ENCODE results near the gene TTYH3.
"Not testable (repeated sequence)": the region's sequence is repeated elsewhere in the genome, so short reads cannot be mapped to it uniquely, and the experiment has no call there.

The TTYH3 gene

DNA sequence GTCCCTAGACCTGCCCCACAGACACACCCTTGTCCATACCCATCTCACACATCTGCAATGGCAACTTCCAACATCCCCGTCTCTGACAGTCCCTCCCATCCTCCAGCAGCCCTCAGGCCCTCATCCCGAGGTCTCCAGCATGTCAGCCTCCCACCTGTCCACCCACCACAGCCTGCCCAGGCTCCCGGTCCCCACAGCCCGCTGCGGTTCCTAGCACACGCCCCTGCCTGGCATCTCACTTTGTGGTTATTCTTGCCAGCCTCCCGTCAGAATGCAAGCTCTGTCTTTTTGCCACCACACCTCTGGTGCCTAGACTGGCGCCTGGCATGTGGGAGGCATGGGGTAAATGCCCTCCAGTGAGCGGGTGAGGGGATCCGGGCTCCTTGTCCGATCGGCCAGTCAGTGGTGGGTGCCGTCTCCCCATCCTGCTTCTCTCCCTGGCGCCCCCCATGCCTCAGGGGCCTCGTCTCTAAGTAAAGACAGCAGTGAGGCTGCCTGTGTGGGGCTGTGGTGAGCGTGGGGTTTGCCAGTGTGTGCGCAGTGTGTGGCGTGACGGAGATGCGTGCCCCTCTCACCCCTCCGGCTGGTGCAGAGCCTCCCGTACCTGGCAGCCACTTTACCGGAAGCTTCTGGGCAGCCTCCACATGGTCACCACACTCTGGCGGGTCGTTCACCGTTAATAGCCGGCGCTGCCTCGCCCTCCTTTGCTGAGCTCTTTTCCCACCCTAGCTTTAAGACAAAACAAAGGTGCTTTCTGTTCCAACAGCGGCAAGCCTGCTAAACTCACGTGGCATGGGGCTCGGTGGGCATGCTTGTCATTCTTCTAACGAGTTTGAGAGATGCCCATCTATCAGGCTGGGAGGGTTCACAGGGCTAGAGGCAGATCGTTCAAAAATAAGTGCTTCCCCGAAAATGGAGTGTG, 28.5 kb upstream of the TTYH3 start:
- no peak for DNase-seq

GRCh38 chr7:2604608-2605174, 27.1 kb upstream of the TTYH3 start:
- DNase-seq: no peak

DNA sequence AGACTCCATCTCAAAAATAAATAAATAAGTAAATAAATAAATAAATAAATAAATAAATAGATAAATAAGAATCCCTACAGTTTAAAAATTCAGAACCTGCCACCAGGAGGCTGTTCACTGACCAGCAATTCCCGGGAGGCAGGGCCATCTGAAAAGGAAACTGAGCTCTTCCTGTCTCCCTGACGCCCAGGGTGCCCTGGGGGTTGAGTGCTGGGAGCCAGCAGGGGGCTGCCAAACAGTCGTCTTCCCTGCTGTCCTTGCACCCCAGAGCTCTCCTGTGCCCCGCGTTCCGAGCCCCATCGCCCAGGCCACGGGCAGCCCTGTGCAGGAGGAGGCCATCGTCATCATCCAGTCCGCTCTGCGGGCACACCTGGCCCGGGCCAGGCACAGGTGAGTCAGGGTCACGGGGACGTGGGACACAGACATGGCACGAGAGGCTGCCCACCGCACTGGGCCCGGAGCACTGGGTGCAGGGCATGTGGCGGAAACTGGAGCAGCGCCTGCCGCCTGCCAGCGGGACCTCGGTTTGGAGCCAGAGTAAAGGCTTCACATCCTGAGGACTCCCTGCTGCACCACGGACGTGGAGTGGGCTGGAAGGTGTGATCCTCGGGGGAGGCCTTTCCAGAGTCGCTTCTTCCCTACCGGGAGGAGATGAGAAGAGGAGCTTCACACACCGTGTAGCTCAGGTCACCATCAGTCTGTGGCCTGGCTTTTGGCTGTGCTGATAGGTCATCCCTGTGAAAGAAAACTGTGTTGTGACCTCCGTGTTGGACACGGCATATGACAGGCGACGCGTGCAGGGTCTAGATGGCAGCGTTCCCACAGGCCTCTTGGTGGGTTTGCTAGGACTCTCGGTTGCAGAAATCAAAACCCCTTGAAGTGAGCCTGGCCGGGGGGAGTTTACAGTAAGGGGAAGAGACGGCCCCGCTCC, 25.9 kb upstream of the TTYH3 start:
- DNase-seq: no peak

DNA sequence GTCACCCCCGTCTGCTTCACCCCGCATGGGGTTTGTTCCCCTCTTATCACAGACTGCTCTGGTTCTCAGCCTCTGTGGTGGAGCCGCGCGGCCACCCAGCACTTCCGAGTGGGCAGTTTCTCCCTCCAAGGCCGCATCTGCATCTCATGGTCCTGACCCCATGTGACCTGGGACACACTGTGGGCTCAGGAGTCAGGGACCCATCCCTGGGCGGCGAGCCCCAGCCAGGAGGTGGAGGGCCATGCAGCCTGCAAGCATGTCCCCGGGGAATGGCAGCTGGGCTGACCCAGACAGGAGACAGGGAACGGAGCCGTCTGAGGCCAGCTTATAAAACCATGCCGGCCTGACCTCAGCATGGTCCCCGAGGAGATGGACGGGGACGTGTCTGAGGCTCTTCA, 25.2 kb upstream of the TTYH3 start:
- no peak for DNase-seq

DNA sequence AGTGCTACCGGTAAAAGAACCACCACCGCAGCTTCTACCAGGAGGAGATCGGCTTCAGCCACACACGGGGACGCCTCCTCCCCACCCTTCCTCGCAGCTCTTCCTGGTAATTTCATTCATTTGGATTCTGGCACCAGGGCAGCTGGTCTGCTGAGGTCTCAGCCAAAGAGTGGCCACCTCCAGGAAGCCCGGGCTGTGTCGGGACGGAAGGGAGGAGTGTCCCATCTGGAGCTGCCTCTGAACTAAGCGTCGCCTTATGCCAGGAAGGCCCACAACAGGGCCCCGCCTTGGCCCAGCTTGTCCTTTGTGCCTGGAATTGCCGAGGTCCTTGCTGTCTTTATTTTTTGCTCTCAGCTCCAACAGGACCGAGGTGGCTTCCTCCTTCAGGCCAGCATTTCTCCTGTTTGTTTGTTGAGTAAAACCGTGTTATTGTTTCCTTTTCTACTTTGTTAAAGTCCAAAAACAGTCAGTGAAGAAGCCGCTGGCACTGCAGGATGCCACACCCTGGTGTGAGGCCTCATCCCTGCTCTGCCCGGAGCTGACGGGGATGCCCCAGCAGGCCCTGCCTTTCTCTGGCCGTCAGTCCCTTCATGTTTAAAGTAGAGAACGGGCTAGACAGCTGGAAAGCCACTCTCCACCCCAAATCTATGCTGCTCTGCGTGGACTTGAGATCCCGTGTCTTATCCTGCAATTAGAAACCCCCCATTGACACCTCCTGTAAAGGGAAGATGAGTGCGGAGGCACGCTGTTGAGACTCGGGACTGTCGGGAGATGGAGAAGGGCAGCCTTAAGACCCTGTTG, 24.5 kb upstream of the TTYH3 start:
- DNase-seq: no peak

GRCh38 chr7:2607923-2608904, 23.6 kb upstream of the TTYH3 start:
- no peak for DNase-seq

DNA sequence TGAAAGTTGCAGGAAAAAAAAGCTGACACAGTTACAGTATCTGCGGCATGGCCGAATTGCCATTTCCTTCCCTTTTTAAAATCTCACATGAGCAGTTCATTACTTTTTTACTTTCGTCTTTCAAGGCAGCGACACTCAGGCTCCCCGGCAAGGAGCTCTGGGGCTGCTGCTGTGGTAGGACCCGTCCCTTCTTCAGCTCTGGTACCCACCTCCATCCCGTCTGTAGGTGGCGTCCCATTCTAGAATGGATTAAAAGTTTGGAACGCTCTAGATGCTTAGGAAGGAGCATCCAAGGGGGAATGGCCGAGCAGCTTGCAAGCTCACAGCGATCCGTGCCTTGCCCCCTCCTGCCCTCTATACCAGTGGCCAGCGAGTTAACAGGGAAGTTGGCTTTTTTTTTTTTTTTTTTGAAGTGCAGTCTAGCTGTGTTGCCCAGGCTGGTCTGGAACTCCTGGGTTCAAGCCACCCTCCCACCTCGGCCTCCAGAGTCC, 22.8 kb upstream of the TTYH3 start:
- DNase-seq: no peak

- not testable (repeated sequence) for DNase-seq
Observed at GRCh38 chr7:2609646-2610045, 22.1 kb upstream of the TTYH3 start.

DNA sequence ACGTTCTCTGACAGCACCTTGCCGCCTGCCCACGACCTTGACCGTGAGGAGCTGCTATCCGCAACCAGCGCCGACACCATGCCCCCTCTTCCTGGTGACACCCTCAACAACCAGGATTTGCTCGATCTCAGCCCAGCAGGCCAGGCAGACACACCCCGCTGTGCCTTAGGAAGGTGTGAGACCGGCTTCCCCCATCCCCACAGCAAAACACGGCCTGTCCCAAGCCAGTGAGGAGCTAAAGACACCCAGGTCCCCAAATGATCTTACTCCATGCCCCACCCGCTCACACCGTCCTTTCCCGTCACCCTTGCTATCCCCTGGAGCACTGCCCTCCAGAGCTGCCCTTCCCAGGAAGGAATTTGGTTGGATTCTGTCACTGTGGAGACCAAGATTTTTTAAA, 21.3 kb upstream of the TTYH3 start:
- no peak for DNase-seq

DNA sequence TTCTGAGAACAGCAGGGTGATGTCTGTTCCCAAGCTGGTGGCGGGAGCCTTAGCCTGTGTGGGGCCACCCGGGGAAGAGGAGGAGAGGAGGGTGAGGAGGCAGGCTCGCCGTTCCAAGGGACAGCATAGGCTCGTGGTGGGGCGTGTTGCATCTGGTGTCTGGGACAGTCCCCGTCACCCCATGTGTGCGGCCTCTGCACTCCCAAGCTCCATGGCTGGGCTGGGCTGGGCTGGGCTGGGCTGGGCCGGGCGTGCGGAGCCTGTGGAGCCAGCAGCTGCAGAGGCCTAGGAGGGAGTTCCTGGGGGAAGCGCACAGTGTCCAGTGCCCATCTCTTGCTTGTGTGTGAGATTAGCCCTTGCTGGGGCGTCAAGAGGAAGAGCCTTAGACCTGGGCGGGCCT, 20.9 kb upstream of the TTYH3 start:
- no peak for DNase-seq

GRCh38 chr7:2611401-2611800, 20.4 kb upstream of the TTYH3 start:
- no peak for DNase-seq

GRCh38 chr7:2611922-2612321, 19.9 kb upstream of the TTYH3 start:
- DNase-seq: no peak

DNA sequence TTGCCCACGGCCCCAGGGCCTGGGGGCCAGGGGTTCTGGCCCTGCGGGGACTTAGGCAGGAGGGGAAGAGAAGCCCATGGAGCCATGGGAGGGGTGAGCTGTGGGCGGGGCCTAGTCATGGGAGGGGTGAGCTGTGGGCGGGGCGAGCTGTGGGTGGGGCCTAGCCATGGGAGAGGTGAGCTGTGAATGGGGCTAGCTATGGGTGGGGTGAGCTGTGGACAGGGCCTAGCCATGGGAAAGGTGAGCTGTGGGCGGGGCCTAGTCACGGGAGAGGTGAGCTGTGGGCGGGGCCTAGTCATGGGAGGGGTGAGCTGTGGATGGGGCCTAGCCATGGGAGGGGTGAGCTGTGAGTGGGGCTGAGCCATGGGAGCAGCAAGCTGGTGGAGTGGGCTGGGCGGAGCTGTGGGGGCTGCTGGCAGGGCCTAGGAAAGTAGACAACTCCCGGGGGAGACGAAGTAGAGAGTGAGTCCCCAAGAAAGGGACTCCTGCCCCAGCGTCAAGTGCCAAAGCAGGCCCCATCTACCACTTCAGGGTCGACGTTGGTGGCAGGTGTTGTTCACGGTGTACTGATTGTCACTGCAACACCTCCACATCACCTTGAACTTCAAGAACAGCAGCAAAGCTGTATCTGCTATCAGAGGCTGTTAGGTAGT, 19.2 kb upstream of the TTYH3 start:
- no peak for DNase-seq

DNA sequence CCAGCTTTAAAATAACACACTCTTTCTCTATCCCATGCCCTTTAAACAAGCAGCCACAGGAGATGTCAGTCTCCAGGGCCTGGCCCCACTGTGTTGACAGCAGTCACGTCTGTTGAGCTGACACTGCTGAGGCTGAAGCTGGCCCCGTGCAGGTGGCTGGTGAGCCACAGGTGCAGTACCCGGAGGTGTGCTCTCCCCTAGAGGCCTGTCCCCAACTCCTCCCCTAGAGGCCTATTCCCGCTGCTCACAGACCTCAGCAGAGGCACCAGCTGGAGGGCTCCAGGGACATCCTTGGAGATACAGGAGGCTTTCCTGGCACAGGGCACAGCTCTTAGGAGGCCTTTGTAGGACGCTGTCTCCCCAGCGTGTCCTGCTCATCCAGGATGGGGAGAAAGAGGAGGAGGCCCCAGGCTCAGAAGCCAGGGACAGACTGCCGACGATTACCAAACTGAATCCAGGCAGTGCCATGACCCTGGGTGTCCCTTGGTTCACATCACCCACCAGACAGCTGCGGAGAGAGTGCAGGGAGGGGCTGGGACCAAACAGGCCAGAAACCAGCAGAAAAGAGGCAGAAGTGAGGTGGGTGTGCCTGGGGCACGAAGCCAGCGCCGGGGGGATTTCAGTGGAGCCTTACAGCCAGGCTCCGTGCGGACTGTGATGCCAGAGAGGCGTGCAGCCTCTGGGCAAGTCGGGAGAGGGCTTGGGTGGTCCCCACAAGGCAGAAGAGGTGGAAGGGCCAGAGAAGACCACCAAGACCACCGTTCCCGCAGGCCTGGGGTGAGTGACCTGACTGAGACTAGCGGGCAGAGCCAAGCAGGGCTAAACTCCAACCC, 18.5 kb upstream of the TTYH3 start:
- no peak for DNase-seq

DNA sequence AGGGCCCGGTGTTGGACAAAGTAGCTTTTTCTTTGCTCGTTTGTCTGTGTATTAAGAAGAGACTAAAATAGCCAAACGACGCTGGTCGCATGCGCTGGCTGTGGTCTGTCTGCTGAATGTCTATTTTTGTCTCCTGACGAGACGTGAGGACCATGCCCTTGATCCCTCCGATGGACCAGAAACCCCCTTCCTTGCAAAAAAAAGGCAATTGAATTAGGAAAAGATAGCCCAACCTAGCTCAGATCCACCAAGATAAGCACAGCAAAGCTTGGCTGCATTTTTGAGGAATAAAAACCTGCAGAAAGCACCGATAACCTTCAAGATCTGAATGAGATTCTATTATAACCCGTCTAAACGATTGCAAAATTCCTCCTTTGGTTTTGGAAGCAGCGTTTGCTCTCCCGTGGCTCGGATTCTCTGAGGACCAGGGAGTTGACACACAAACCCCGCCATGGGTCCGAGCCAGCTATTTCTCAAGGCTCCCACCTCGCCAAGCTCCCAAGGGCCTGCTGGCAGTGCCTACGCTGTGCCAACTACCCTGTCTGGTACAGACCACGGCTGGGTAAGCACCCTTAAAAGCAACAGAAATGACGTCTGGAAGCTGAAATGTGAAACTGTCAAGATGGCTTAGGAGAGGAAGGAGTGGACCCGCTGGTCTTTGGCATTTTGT, 17.7 kb upstream of the TTYH3 start:
- DNase-seq: no peak

GRCh38 chr7:2614631-2615330, 17.0 kb upstream of the TTYH3 start:
- no peak for DNase-seq

GRCh38 chr7:2616387-2617324, 15.1 kb upstream of the TTYH3 start:
- no peak for DNase-seq
